Measurements from ENCODE around the gene PARD3. TPM values are rescaled to one million over a fixed set of nuclear protein-coding genes. Genes with fewer than 3 reads are reported as not detected.

The PARD3 gene
- polyA plus RNA-seq, 2 of the 4 experiments (the other 2 are of a cell fraction): 110 to 200 TPM

DNA sequence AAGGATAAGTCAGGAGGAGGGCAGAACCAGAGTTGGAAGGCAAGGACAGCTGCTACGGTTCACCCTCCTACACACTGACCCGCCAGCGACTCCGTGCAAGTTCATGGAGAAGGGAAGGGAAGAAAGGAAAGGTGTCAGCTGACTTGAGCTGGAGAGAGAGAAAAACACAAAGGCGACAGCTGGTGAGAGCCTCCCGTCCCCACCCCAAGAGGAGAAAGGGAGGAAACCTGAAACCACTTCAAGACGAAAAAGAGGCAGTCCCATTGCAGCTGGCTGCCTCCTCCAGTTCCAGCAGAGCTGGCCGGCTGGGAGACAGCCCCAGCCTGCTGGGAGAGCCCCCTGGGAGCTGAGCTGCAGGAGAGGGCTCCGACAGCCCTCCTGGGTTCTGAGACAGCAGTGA lies 75.2 kb downstream of the PARD3 start:
- DNase-seq (ENCODE audit: low read depth in 1 of 2, low spot score in 1 of 2) (no peak), ATAC-seq (peak; percentile 50 to 65; a peak in 5 of 6 replicates), FAIRE-seq (no peak)
- WGBS (ENCODE audit: missing lambda C conversion rate): 47% methylated on average over 9 of the region's 9 CpGs
- Histone ChIP-seq H3K4me3 (no peak overlapping the region), H3K27ac (peak overlapping the region in 1 of 2 experiments; percentile 62; a peak in 3 of 6 replicates), H3K4me1 (peaks cover 39% of the 10 kb centered on the region; the same call in 2 of the 3 replicates), H3K4me2 (peak overlapping the region; percentile 33), H3K9me3 (no peaks in the 10 kb centered on the region)
- CTCF ChIA-PET: interaction anchor here (0.9 to 1.6 kb wide), 2 partner anchors 24 to 56 kb away, joined by 3 to 5 read pairs; no protein-coding TSS in a partner anchor
- POLR2A ChIA-PET: no interaction called here
- no peak for TF ChIP-seq CBX8 (IDR thresholded peaks at IDR 0.05)
- no peak for TF ChIP-seq FOSL2 (IDR thresholded peaks at IDR 0.05)
- no peak for TF ChIP-seq FOSL2 (CRISPR knock-in tag; IDR thresholded peaks at IDR 0.05)
- TF ChIP-seq NPAS2 (CRISPR knock-in tag; IDR thresholded peaks at IDR 0.05; ENCODE audit: borderline replicate concordance): no peak
- TF ChIP-seq TFCP2L1 (CRISPR knock-in tag; IDR thresholded peaks at IDR 0.05): no peak
- TF ChIP-seq, protein P1, sequence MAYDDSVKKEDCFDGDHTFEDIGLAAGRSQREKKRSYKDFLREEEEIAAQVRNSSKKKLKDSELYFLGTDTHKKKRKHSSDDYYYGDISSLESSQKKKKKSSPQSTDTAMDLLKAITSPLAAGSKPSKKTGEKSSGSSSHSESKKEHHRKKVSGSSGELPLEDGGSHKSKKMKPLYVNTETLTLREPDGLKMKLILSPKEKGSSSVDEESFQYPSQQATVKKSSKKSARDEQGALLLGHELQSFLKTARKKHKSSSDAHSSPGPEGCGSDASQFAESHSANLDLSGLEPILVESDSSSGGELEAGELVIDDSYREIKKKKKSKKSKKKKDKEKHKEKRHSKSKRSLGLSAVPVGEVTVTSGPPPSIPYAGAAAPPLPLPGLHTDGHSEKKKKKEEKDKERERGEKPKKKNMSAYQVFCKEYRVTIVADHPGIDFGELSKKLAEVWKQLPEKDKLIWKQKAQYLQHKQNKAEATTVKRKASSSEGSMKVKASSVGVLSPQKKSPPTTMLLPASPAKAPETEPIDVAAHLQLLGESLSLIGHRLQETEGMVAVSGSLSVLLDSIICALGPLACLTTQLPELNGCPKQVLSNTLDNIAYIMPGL (CRISPR knock-in tag; IDR thresholded peaks at IDR 0.05; ENCODE audit: borderline replicate concordance): no peak

DNA sequence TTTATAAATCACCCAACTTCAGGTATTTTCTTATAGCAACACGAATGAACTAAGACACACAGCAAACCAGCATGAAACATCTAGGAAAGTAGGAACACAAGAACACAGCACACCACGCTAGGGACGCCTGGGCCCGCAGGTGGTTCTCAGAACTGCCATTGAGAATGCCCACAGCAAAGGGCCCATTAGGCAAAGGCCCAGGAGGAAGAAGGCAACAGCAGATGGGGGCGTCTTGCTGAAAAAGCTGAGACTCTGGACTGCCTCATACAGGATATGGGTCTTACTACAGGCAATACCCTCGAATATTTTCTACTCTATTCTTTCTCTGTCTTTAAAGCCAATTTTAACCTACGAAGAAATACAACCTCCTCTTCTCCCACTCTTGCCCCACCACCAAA lies 77.3 kb downstream of the PARD3 start:
- Histone ChIP-seq H3K27ac (peak overlapping the region in 1 of 2 experiments; percentile 30; a peak in 1 of 6 replicates), H3K4me2 (no peak overlapping the region), H3K4me1 (peaks cover 60% of the 10 kb centered on the region), H3K4me3 (no peak overlapping the region), H3K9me3 (no peaks in the 10 kb centered on the region)
- FAIRE-seq (no peak), ATAC-seq (peak in 1 of 2 experiments; percentile 48; a peak in 2 of 6 replicates), DNase-seq (ENCODE audit: low read depth in 1 of 2, low spot score in 1 of 2) (no peak)
- TF ChIP-seq CTCF (IDR thresholded peaks at IDR 0.05): no peak
- TF ChIP-seq EP300 (IDR thresholded peaks at IDR 0.05): no peak
- no peak for TF ChIP-seq KDM1A (IDR thresholded peaks at IDR 0.05; ENCODE audit: low read depth)
- TF ChIP-seq EHMT2 (IDR thresholded peaks at IDR 0.05; ENCODE audit: low read depth): no peak
- ChIA-PET CTCF (interaction anchor here (0.5 to 1.2 kb wide), 5 partner anchors 9 to 274 kb away, joined by 3 to 6 read pairs (median 3); no protein-coding TSS in a partner anchor), POLR2A (no interaction called here)
- WGBS (ENCODE audit: missing lambda C conversion rate): 83% methylated on average over 7 of the region's 7 CpGs

- POLR2A ChIA-PET: interaction anchor here (0.5 kb wide), 1 partner anchor 27 kb away, joined by 3 read pairs; no protein-coding TSS in a partner anchor
- H3K4me3 ChIP-seq: no peak overlapping the region
- H3K27ac ChIP-seq: peak overlapping the region in 1 of 2 experiments; percentile 30; a peak in 1 of 6 replicates
- no peak for ATAC-seq
- no peak for TF ChIP-seq BHLHE40 (IDR thresholded peaks at IDR 0.05; ENCODE audit: low read depth, low read length)
- no peak for TF ChIP-seq JUNB (IDR thresholded peaks at IDR 0.05)
- no peak for TF ChIP-seq MYC (IDR thresholded peaks at IDR 0.05; ENCODE audit: borderline replicate concordance, low read length)
- no peak for TF ChIP-seq NR3C1 (IDR thresholded peaks at IDR 0.05)
- TF ChIP-seq EHMT2 (IDR thresholded peaks at IDR 0.05; ENCODE audit: low read depth): no peak
- TF ChIP-seq HEYL (CRISPR knock-in tag; IDR thresholded peaks at IDR 0.05): no peak
- 79% methylated on average over 12 of the region's 12 CpGs for WGBS (ENCODE audit: missing lambda C conversion rate)
- no peak for DNase-seq (ENCODE audit: low read depth in 1 of 2, low spot score in 1 of 2)
- no peaks in the 10 kb centered on the region for H3K9me3 ChIP-seq
- no peak for FAIRE-seq
- CTCF ChIA-PET: interaction anchor here (0.5 to 1.2 kb wide), 5 partner anchors 11 to 274 kb away, joined by 3 to 5 read pairs (median 3); no protein-coding TSS in a partner anchor
- peaks cover 66% of the 10 kb centered on the region for H3K4me1 ChIP-seq
- 0 out of 3 replicates have a peak overlapping the region, but pooled peaks have one; percentile 4 for H3K4me2 ChIP-seq
Observed at GRCh38 chr10:34736976-34737771, 77.9 kb downstream of the PARD3 start.

GRCh38 chr10:34734918-34735317 lies 80.2 kb downstream of the PARD3 start:
- WGBS (ENCODE audit: missing lambda C conversion rate): 82% methylated on average over 3 of the region's 3 CpGs
- FAIRE-seq (no peak), ATAC-seq (no peak), DNase-seq (ENCODE audit: low read depth in 1 of 2, low spot score in 1 of 2) (no peak)
- Histone ChIP-seq H3K27ac (no peak overlapping the region), H3K9me3 (no peaks in the 10 kb centered on the region), H3K4me2 (peak overlapping the region; percentile 81; the same call in 2 of the 3 replicates), H3K4me1 (peaks cover 78% of the 10 kb centered on the region), H3K4me3 (no peak overlapping the region)
- TF ChIP-seq RAD21 (conservative IDR thresholded peaks at IDR 0.05 in 1 of 2, IDR thresholded peaks at IDR 0.05 in 1 of 2) (no peak), EHMT2 (IDR thresholded peaks at IDR 0.05; ENCODE audit: low read depth) (no peak), MAFK (IDR thresholded peaks at IDR 0.05; ENCODE audit: partially characterized antibody) (peak; percentile 55), RFX5 (IDR thresholded peaks at IDR 0.05) (no peak), FOSB (CRISPR knock-in tag; IDR thresholded peaks at IDR 0.05) (no peak)
- TF ChIP-seq, protein P2, sequence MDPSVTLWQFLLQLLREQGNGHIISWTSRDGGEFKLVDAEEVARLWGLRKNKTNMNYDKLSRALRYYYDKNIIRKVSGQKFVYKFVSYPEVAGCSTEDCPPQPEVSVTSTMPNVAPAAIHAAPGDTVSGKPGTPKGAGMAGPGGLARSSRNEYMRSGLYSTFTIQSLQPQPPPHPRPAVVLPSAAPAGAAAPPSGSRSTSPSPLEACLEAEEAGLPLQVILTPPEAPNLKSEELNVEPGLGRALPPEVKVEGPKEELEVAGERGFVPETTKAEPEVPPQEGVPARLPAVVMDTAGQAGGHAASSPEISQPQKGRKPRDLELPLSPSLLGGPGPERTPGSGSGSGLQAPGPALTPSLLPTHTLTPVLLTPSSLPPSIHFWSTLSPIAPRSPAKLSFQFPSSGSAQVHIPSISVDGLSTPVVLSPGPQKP (IDR thresholded peaks at IDR 0.05; ENCODE audit: low read depth, low read length): no peak
- CTCF ChIA-PET: no interaction called here
- POLR2A ChIA-PET: no interaction called here

Measured in A549 (cell line).